Left renal cortex interstitium (tissue), 4 donors: ENCODE data around the gene A4GALT. TPM values are rescaled to one million over a fixed set of nuclear protein-coding genes. Genes with fewer than 3 reads are reported as not detected.
"Not testable (repeated sequence)": the region's sequence is repeated elsewhere in the genome, so short reads cannot be mapped to it uniquely, and the experiment has no call there.

Experiments
- DNase-seq, 4 donors: peaks; one replicate each; pipeline ENCODE4 v3.0.0-alpha.2; 2013; ENCODE audit warnings: low read depth in 4 of 4, low spot score in 2 of 4, missing footprints in 1 of 4
- polyA plus RNA-seq, 4 donors: library from polyadenylated mRNA; unstranded; fragments of 120-200 nt; gene quantifications; one replicate each; pipeline ENCODE4 v1.2.1, GENCODE V29; 2013; ENCODE audit not compliant: insufficient read length in 4 of 4

A4GALT gene, protein sequence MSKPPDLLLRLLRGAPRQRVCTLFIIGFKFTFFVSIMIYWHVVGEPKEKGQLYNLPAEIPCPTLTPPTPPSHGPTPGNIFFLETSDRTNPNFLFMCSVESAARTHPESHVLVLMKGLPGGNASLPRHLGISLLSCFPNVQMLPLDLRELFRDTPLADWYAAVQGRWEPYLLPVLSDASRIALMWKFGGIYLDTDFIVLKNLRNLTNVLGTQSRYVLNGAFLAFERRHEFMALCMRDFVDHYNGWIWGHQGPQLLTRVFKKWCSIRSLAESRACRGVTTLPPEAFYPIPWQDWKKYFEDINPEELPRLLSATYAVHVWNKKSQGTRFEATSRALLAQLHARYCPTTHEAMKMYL
- 10 to 100 TPM; 14.5 to 24.4 (median 22.6) TPM for polyA plus RNA-seq

DNA sequence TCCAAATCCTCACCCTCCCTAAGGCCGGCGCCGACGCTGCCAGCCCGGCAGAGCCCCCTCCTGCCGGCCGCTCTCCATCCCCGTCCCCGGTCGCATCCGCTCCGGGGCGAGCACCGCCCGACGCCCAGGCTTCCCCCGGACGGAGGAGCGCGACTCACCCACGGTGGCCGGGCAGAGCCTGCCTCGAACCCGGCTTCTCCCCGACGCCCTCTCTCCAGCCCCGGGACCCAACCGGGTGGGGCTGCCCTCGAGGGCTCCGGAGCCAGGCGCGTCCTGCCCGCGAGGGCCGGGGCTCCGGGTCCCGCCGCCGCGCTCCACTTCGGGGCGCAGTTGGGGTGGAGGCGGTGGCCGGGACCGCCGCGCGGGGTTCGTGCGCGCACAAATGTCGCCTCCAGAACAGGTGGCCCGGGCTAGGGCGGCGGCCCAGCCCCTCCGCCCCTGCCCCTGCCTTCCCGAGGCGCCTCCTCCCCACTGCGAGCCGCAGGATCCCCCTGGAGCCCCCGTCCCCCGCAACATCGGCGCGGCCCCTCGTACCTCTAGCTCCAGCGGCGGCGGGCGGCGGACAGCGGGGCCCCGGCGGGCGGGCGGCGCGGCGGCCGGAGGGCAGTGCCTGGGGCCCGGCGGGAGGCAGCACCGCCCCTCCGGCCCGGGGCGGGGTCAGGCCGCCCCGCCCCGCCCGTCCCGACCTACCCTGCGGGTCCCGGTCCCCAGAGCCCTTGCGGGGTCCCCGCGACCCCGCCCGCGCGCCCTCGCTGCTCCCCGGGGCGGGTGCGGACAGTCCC is at the start of gene A4GALT:
TSS of gene A4GALT (minus strand) at position 608 of the 782 bp plus-strand sequence. CDS start 26,919 bp downstream, outside the sequence.
- no peak for DNase-seq

DNA sequence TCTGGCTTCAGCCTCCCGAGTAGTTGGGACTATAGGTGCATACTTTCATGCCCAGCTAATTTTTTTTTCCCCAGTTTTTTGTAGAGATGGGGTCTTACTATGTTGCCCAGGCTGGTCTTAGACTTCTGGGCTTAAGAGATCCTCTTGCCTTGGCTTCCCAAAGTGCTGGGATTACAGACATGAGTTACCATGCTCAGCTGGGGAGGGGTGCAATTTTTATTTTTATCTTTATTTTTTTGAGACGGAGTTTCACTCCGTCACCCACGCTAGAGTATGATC is 49.7 kb upstream of the A4GALT start:
- DNase-seq: no peak

DNA sequence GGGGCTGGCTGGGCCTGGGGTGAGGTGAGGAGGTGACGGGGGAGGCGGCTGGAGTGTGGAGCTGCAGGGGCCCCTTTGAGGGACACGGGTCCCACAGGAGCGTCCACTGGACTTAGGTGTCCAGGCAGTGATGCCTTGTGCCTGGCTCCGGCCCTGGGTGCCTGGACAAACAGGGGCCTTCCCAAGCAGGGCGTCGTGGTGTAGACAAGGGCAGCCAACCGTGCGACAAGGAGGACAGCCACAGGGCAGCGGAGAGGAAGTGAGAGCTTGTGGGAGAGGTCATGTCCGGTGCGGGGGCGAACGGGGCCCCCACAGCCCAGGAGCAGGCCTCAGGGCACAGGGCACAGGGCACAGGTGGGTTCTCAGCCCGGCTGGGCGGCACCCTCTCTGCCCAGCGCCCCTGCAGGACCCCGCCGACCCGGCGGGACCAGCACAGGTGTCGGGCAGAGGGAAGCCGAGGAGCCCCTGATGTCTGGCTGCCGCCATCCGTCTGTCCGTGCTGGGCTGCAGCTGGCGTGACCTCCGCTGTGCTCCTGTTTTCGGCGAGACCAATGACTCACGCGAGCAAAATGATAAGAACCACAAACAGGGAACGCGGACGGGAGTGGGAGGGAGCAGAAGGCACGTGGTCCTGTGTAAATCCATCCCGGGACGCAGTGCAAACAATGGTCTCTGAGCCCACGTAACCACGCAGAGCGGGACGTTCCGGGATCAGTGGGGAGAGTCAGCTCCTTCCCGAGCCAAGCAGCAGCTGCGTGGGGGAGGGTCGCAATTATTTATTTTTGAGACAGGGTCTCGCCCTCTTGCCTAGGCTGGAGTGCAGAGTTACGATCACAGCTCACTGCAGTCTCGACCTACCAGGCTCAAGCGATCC is 49.1 kb upstream of the A4GALT start:
- DNase-seq: peak in 1 of 4 donors; percentile 16

DNA sequence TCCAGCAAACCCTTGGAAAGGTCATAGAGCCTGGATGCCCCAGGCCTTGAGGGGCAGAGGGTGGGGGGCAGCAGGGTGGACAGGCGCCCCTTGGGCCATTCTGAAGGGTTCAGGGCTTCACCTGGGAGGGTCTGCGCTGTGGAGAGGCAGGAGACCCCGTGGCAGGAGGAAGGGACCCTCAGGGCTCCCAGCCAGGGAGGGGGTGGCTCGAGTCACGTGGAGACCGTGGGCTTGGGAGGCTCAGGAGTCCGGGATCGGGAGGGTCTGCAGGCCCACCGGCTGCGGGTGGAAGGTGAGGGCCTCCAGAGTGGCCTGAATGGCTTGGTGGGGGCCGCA is 48.5 kb upstream of the A4GALT start:
- DNase-seq: no peak

DNA sequence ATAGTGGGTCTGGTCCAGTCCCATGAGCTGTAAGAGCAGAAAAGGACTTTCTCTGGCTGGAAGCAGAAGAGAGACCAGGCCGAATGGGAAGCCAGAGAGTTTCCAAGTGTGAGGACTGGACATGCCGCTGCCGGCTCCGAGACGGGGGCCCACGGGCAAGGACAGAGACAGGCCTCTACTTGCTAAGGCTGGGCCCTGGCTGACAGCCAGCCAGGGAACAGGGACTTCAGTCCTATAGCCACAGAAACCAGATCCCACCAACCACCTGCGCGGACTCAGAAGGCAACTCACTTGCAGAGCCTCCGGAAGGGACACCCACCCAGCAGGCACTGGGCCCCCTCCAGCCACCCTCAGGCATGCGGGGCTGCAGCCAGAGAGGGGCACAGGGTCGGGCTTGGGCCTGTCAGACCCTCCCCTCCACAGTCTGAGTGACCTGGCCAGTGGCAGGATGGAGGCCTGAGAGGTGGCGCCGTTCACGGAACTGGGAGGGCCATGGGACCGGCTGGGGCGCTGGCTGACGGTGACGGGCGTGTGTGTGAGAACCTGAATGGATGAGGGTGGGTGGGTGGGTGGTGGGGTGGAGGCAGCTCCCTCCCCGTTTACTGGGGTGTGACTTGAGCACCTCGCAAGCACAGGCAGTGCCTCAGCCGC is 47.8 kb upstream of the A4GALT start:
- DNase-seq: no peak

DNA sequence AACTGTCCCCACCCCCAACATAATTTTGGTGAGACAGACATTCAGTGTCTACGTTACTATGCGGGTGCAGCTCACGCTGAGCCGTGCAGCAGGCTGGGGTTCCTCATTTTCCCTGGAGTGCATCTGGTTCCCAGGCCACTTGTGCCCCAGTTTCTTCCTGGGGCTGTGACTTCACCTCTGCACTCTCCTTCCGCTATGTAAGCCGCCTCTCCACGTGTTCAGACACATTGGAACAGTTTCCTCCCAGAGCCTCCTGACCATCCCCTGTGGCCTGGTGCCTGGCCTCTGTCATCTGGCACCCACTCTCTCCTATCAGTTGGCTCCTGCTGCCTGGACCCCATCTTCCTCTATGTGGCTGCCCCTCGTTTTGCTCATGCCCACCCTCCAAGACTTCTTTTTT is 46.2 kb upstream of the A4GALT start:
- no peak for DNase-seq

DNA sequence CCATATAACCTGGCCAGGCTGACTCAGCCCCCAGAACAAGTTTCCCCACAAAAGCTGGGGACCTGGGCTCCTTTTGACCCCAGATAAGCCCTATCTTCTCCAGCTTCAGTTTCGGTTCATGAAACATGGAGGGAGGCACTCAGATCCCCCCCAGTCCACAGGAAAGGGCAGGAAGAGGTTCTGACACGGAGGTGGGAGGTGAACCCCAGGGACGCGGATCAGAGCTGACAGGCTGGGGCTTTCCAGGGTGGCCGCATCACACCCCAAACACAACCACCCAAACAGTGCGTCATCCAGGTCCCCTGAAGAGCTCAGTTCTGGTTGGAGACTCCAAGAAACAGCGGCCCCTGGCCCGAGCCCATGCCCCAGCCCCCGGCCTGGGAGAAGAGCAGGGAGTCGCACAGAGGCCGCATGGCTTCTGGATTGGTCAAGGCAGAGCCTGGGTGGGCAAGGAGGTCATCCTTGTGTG is 44.3 kb upstream of the A4GALT start:
- DNase-seq: no peak

DNA sequence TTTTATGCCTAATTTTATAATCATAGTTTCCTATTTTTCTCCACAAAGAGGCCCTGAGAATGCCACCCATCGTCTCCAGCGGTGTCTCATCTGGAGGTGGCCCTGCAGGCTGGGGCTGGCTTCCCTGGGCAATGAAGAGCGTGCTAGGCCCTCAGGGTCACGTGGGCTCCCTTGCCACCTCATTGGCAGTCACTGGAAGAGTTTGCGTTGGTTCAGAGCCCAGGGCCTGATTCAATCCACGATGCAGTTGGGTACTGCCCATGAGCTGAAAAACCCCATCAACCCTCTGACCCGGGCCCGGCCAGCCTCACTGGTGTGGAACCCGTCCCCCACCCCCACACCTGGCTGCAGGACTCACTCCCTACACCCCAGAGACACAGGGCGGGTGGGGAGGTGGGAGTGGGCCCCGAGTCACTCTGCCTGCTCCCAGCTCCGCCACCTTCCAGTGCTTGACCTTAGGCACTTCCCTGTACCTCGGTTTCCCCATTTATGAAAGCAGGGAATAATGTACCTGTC is 43.4 kb upstream of the A4GALT start:
- DNase-seq: no peak

DNA sequence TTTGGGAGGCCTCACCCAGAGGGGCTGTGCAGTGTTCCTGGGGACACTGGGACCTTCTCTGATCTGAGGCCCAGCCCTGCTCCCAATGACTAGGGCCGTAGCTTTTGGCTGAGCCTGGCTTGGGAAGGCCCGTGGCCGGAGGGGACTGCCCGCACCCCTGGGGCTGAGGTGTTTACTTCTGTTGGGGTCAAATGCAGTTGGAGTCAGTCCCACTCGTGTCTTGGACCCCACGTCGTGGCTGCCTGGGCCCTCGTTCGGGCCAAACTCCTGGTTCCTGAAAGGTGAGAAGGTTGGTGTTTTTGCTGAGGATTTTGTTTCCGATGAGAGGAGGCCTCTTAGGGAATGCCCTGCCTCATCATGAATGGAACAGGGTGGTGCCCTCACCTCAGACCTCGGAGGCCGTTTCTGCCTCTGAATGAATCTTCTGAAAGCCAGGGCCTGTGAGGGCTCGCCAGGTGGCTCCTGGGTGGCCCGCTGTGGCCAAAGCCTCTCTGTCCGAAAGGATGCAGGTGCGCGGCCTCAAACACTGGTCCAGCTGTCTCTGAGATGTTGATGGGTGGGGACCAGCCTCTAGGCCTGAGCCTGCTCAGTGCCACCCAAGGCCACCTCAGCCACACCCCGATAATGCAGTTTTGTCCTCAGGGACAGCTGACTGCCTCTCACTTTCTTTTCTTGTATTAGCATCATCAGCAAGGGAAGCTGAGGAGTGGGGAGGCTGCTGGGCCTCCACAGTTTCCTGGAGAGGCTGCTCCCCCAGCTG is 40.3 kb upstream of the A4GALT start:
- DNase-seq: no peak

DNA sequence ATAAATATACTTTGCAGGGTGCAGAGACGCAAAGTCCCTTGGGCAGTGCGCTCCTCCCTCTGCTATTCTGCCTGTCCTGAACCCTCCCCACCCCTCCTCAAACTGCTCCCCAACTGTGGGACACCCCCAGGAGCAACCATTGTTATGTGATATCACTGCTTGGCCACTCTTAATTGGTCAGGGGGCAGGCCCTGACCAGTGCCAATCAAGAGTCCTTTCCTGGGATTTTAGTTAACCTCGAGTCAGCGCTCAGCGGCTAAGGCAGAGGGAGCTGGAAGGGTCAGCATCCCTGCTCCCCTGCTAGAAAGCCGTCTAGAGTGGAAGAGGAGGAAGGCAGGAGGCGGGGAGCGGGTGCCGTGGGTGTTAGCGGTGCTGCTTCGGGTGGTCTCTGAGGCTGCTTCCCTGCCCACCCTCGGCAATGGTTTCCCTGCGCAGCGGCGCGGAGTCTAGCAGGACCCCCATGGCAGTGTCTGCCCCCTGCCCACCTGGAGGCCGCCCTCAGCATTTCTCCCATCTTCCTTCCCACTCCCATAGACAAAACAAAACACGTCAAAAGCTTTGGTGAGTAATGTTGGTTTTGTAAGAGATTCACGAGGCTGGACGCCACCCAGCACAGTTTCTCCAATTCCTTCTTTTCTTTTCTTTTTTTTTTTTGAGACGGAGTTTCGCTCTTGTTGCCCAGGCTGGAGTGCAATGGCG is 38.4 kb upstream of the A4GALT start:
- DNase-seq: no peak

DNA sequence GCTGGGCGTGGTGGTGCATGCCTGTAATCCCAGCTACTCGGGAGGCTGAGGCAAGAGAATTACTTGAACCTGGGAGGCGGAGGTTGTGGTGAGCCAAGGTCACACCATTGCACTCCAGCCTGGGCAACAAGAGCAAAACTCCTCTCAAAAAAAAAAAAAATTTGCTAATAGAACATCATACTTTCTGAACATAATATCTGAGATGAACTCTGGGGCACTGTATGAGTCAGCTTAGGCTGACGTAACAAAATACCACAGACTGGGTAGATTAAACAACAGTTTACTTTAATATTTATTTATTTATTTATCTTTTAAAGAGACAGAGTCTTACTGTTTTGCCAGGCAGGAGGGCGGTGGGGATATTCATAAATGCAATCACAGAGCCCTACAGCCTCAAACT is 34.9 kb upstream of the A4GALT start:
- not testable (repeated sequence) for DNase-seq

DNA sequence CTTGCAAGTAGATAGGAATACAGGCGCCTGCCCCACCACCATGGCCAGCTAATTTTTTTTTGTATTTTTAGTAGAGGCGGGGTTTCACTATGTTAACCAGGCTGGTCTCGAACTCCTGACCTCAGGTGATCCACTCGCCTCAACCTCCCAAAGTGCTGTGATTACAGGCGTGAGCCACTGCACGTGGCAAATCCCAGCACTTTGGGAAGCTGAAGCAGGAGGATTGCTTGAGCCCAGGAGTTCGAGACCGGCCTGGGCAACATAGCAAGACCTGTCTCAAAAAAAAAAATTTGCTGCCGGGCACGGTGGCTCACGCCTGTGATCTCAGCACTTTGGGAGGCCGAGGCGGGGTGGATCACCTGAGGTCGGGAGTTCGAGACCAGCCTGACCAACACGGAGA is 34.5 kb upstream of the A4GALT start:
- not testable (repeated sequence) for DNase-seq

DNA sequence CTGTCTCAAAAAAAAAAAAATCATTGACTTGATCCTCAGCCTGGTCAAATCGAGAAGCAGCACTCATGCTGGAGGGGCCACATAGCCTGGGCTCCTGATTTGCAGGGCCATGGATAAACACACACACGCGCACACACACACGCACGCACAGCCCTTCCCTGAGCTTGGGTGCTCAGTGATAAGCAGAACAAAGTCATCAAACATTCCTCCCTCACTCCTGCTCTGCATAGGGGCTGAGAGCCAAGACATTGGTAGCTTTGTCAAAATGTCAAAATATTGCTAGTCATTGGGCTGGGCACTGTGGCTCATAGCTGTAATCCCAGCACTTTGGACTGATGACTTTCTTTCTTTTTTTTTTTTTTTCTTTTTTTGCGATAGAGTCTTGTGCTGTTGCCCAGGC is 34.0 kb upstream of the A4GALT start:
- no peak for DNase-seq

DNA sequence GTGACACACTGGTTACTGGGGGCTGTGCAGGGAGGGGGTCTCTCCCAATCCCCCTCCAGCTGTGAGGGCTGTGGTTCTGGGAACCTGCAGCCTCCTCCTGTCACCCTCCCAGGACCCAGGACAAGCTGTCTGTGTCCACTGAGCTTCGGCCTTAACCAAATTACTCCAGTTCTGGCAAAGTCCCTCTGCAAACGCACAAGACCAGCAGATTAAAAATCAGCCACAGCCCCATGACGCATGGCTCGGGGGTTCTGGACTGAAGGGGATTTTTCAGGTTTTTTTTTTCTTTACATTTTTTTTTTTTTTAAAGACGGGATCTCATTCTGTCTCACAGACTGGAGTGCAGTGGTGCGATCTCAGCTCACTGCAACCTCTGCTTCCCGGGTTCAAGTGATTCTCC is 32.2 kb upstream of the A4GALT start:
- no peak for DNase-seq

DNA sequence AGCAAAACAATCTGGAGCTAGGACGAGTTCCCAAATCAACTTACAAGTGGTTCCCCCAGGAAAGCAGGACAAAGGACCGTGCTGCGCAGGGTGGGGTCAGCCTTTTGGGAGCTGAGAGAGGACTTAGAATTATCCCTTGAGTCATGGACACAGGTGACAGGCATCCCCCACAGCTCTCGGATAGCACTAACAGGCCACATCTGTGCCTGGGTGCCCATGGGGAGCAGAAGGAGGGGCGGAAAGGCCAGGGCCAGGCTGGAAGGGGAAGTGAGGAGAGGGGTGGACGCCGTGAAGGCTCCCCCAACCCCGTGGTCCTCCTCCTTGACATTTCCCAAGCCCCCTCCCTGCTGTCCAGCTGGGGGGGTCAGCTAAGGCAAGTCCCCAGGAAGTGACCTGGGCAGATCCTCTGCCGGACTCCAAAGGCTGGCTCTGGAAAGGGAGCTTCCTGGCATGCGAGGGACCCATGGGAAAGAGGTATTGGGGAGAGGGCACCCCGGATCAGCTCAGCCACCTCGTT is 31.6 kb upstream of the A4GALT start:
- no peak for DNase-seq

DNA sequence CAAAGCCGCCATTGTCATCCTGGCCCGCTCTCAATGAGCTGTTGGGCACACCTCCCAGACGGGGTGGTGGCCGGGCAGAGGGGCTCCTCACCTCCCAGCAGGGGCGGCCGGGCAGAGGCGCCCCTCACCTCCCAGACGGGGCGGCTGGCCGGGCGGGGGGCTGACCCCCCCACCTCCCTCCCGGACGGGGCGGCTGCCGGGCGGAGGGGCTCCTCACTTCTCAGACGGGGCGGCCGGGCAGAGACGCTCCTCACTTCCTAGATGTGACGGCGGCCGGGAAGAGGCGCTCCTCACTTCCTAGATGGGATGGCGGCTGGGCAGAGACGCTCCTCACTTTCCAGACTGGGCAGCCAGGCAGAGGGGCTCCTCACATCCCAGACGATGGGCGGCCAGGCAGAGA is 29.8 kb upstream of the A4GALT start:
- not testable (repeated sequence) for DNase-seq

DNA sequence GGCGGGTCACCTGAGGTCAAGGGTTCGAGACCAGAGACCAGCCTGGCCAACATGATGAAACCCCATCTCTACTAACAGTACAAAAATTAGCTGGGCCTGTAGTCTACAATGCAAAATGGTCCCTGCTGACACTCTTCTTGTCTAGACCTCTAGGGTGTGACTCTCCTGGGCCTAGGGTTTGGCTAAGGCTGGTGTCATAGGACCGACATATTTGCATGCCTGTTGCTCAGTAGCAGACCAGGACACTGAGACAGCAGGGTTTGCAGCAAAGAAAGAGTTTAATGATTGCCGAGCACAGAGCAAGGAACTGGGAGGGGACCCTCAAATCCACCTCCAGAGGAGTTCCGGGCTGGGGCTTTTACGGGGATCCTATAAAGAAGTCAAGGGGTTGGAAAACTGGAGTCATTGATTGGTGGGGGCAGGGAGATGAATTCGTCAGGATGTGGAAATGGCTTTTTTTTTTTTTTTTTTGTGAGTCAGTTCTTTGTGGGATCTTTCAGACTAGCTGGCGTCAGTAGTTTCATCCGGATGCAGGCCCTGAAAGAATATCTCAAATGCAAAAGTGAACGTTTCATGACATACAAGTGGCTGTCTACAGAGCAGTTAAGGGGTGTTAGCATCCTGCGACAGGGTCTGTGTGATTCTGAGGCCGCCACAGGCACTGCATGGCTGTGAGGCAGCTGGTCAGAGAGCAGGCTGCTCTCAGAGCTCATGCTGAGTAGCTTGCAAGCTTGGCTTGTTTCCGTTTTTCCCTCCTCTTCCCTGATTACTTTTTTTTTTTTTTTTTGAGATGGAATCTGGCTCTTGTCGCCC is 27.2 kb upstream of the A4GALT start:
- no peak for DNase-seq

DNA sequence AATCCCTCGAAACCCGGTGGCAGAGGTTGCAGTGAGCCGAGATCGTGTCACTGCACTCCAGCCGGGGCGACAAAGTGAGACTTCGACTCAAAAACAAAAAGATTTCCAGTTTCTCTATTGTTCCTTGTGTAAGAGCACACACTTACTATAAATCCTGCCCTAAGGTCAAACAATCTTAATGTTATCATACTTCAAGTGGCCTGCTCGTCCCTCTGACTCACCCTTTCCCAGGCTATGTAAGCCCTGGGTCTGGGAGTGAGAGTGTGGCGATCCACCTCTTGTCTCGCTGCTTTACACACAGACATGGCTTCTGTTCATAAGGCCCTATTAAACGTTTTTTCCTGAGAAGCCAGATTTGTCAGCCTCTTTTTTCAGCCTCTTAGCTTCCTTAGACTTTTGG is 24.4 kb upstream of the A4GALT start:
- no peak for DNase-seq
